Neural crest cell (in vitro differentiated cells): ENCODE data around the gene ATAT1. TPM values are rescaled to one million over a fixed set of nuclear protein-coding genes. Genes with fewer than 3 reads are reported as not detected.
A peak's percentile ranks its signal among the peaks of the same experiment; 100 is the strongest.
"Not testable (repeated sequence)": the region's sequence is repeated elsewhere in the genome, so short reads cannot be mapped to it uniquely, and the experiment has no call there.

Experiments
- DNase-seq: peaks from one replicate; pipeline ENCODE4 v3.0.0; 2021; ENCODE audit warnings: low read depth, mixed read lengths, low spot score
- H3K27ac Mint-ChIP-seq: one replicate; pipeline ENCODE4 v1.8.0; 2021; ENCODE audit warnings: mild to moderate bottlenecking, mixed read lengths; ENCODE audit not compliant: unreplicated experiment
- H3K27me3 Mint-ChIP-seq: 2 replicates; pipeline ENCODE4 v1.8.0; 2021; ENCODE audit warnings: low read depth, mild to moderate bottlenecking, mixed read lengths
- H3K36me3 Mint-ChIP-seq: 2 replicates; pipeline ENCODE4 v1.8.0; 2021; ENCODE audit warnings: low read depth, mild to moderate bottlenecking, mixed read lengths
- H3K4me1 Mint-ChIP-seq: 2 replicates; pipeline ENCODE4 v1.8.0; 2021; ENCODE audit warnings: mixed read lengths
- H3K4me3 Mint-ChIP-seq: one replicate; pipeline ENCODE4 v1.8.0; 2021; ENCODE audit warnings: mild to moderate bottlenecking, mixed read lengths
- H3K9me3 Mint-ChIP-seq: 2 replicates; pipeline ENCODE4 v1.8.0; 2021; ENCODE audit warnings: mixed read lengths
- CTCF ChIP-seq: fragments of 200-600 bp; sonication (generic); conservative IDR thresholded peaks from 2 replicates; pipeline ENCODE4 v1.5.0; 2021; ENCODE audit warnings: antibody characterized with exemption, mild to moderate bottlenecking
- total RNA-seq: library from RNA; stranded (reverse); gene quantifications from 2 replicates; pipeline ENCODE4 v1.2.1, GENCODE V29; 2021

The ATAT1 gene
- total RNA-seq, 1 donor from 2014 or later, result 58.2 TPM

- no peak for DNase-seq
- Mint-ChIP-seq H3K27ac (no peak overlapping the region), H3K4me3 (no peak overlapping the region), H3K4me1 (no peaks in the 10 kb centered on the region), H3K27me3 (no peaks in the 10 kb centered on the region), H3K36me3 (peaks cover 26% of the 10 kb centered on the region), H3K9me3 (no peaks in the 10 kb centered on the region)
- no peak for TF ChIP-seq CTCF
These were observed 35.7 kb upstream of the ATAT1 start for GRCh38 chr6:30591008-30591407.

- Mint-ChIP-seq H3K27ac (no peak overlapping the region), H3K9me3 (no peaks in the 10 kb centered on the region), H3K4me1 (peaks cover 3% of the 10 kb centered on the region), H3K27me3 (peaks cover 2% of the 10 kb centered on the region), H3K36me3 (peaks cover 22% of the 10 kb centered on the region), H3K4me3 (no peak overlapping the region)
- DNase-seq, result no peak
- no peak for TF ChIP-seq CTCF
These were observed 34.4 kb upstream of the ATAT1 start for GRCh38 chr6:30592287-30592686.

- H3K4me3 Mint-ChIP-seq, result peak overlapping the region; percentile 61
- peak; percentile 91 for DNase-seq
- H3K36me3 Mint-ChIP-seq, result peaks cover 15% of the 10 kb centered on the region
- H3K4me1 Mint-ChIP-seq, H3K27me3 Mint-ChIP-seq, H3K27ac Mint-ChIP-seq, H3K9me3 Mint-ChIP-seq: not testable (repeated sequence)
- TF ChIP-seq CTCF, result peak; percentile 80
These were observed 29.1 kb upstream of the ATAT1 start for GRCh38 chr6:30597315-30598144.

GRCh38 chr6:30598912-30599624 is 27.6 kb upstream of the ATAT1 start:
- Mint-ChIP-seq H3K36me3 (peaks cover 29% of the 10 kb centered on the region), H3K27me3 (peaks cover 5% of the 10 kb centered on the region), H3K4me1 (peaks cover 5% of the 10 kb centered on the region), H3K4me3 (no peak overlapping the region), H3K27ac (no peak overlapping the region), H3K9me3 (no peaks in the 10 kb centered on the region)
- DNase-seq, result no peak
- no peak for TF ChIP-seq CTCF

GRCh38 chr6:30599625-30600324 is 26.9 kb upstream of the ATAT1 start:
- DNase-seq, result no peak
- Mint-ChIP-seq H3K4me3 (no peak overlapping the region), H3K9me3 (no peaks in the 10 kb centered on the region), H3K27ac (no peak overlapping the region), H3K27me3 (peaks cover 5% of the 10 kb centered on the region), H3K36me3 (peaks cover 33% of the 10 kb centered on the region), H3K4me1 (peaks cover 5% of the 10 kb centered on the region)
- TF ChIP-seq CTCF, result no peak
